HepG2 (cell line): ENCODE measurements around the gene ZNF341. TPM values are rescaled to one million over a fixed set of nuclear protein-coding genes. Genes with fewer than 3 reads are reported as not detected.

Source experiments
- AKAP8 ChIP-seq: sonication (generic); formaldehyde crosslinking; IDR thresholded peaks from 2 replicates; pipeline ENCODE4 v1.5.1; 2020; ENCODE audit warnings: mild to moderate bottlenecking, missing genetic modification reagents
- CREM ChIP-seq, 2 experiments: sonication (generic) in 1 of 2; formaldehyde crosslinking in 1 of 2; IDR thresholded peaks; 2 replicates each; pipeline versions ENCODE4 v1.4.0 to v1.6.1; 2016 to 2020; ENCODE audit warnings: antibody characterized with exemption in 1 of 2, mild to moderate bottlenecking in 1 of 2, missing genetic modification reagents in 1 of 2
- FLYWCH1 ChIP-seq: sonication (generic); formaldehyde crosslinking; IDR thresholded peaks from 2 replicates; pipeline ENCODE4 v1.8.1; 2023; ENCODE audit warnings: mild to moderate bottlenecking, missing genetic modification reagents
- GATAD2A ChIP-seq: IDR thresholded peaks from 2 replicates; pipeline ENCODE4 v1.6.1; 2016
- HDAC2 ChIP-seq: sonication (generic); formaldehyde crosslinking; IDR thresholded peaks from 2 replicates; pipeline ENCODE4 v1.4.0; 2020; ENCODE audit warnings: missing genetic modification reagents
- HINFP ChIP-seq: sonication (generic); formaldehyde crosslinking; IDR thresholded peaks from 2 replicates; pipeline ENCODE4 v1.4.0; 2020; ENCODE audit warnings: low read depth, mild to moderate bottlenecking, missing genetic modification reagents
- HNF4G ChIP-seq, 2 experiments: sonication (generic) in 1 of 2; formaldehyde crosslinking in 1 of 2; IDR thresholded peaks; 2 replicates each; pipeline versions ENCODE4 v1.4.0 to v1.6.1; 2011 to 2020; ENCODE audit warnings: borderline replicate concordance in 2 of 2, low read depth in 2 of 2, mild to moderate bottlenecking in 2 of 2, low read length in 1 of 2, missing genetic modification reagents in 1 of 2, moderate library complexity in 1 of 2
- HOXD1 ChIP-seq: sonication (generic); formaldehyde crosslinking; IDR thresholded peaks from 2 replicates; pipeline ENCODE4 v1.5.0; 2020; ENCODE audit warnings: missing genetic modification reagents
- SCMH1 ChIP-seq: sonication (generic); formaldehyde crosslinking; IDR thresholded peaks from 2 replicates; pipeline ENCODE4 v1.9.0; 2021; ENCODE audit warnings: missing genetic modification reagents, mild to moderate bottlenecking, borderline replicate concordance
- TEAD3 ChIP-seq: optimal IDR thresholded peaks from 2 replicates; pipeline ENCODE3; 2016; ENCODE audit warnings: borderline replicate concordance
- TGIF2 ChIP-seq: IDR thresholded peaks from 2 replicates; pipeline ENCODE4 v1.6.1; 2016; ENCODE audit warnings: control low read depth, missing compliant biosample characterization
- TRAFD1 ChIP-seq: sonication (generic); formaldehyde crosslinking; IDR thresholded peaks from 2 replicates; pipeline ENCODE4 v1.5.1; 2020; ENCODE audit warnings: missing genetic modification reagents, mild to moderate bottlenecking, borderline replicate concordance
- ZMYM2 ChIP-seq: sonication (generic); formaldehyde crosslinking; IDR thresholded peaks from 2 replicates; pipeline ENCODE4 v1.8.0; 2022; ENCODE audit warnings: mild to moderate bottlenecking, missing genetic modification reagents
- ZNF12 ChIP-seq: sonication (generic); formaldehyde crosslinking; IDR thresholded peaks from 2 replicates; pipeline ENCODE4 v1.5.0; 2020; ENCODE audit warnings: missing genetic modification reagents
- ZNF136 ChIP-seq: sonication (generic); formaldehyde crosslinking; IDR thresholded peaks from 2 replicates; pipeline ENCODE4 v1.8.1; 2022; ENCODE audit warnings: low read depth, mild to moderate bottlenecking, moderate library complexity, missing genetic modification reagents
- ZNF337 ChIP-seq: sonication (generic); formaldehyde crosslinking; IDR thresholded peaks from 2 replicates; pipeline ENCODE4 v1.5.1; 2020; ENCODE audit warnings: missing genetic modification reagents, low read depth, mild to moderate bottlenecking, borderline replicate concordance
- ZNF660 ChIP-seq: sonication (generic); formaldehyde crosslinking; IDR thresholded peaks from 2 replicates; pipeline ENCODE4 v1.5.1; 2020; ENCODE audit warnings: mild to moderate bottlenecking, low read depth, missing genetic modification reagents, borderline replicate concordance
- ZNF670 ChIP-seq: sonication (generic); formaldehyde crosslinking; IDR thresholded peaks from 2 replicates; pipeline ENCODE4 v1.8.0; 2022; ENCODE audit warnings: mild to moderate bottlenecking, missing genetic modification reagents, borderline replicate concordance
- ZNF678 ChIP-seq: sonication (generic); formaldehyde crosslinking; IDR thresholded peaks from 2 replicates; pipeline ENCODE4 v1.4.0; 2020; ENCODE audit warnings: mild to moderate bottlenecking, missing genetic modification reagents
- ZNF709 ChIP-seq: sonication (generic); formaldehyde crosslinking; IDR thresholded peaks from 2 replicates; pipeline ENCODE4 v1.5.0; 2020; ENCODE audit warnings: mild to moderate bottlenecking, missing genetic modification reagents
- ZNF747 ChIP-seq: sonication (generic); formaldehyde crosslinking; IDR thresholded peaks from 2 replicates; pipeline ENCODE4 v1.8.1; 2023; ENCODE audit warnings: missing genetic modification reagents, mild to moderate bottlenecking, borderline replicate concordance
- ZNF83 ChIP-seq: sonication (generic); formaldehyde crosslinking; IDR thresholded peaks from 2 replicates; pipeline ENCODE4 v1.4.0; 2020; ENCODE audit warnings: missing genetic modification reagents, mild to moderate bottlenecking, borderline replicate concordance
- polyA plus RNA-seq, 8 experiments: library from polyadenylated mRNA; depleted of rRNA in 3 of 8; stranded (reverse) in 7 of 8; unstranded in 1 of 8; fragments of >200 nt; fragmentation: Illumina TruSeq in 4 of 8; extraction: Trizol in 4 of 8; gene quantifications; 2 replicates each; pipeline versions ENCODE4 v1.2.1 to v1.2.3, GENCODE V29; 2011 to 2016; ENCODE audit warnings: low read depth in 4 of 8, missing spikeins in 1 of 8, mixed read lengths in 1 of 8; ENCODE audit not compliant: insufficient read depth in 1 of 8
- total RNA-seq, 5 experiments: library from RNA; depleted of rRNA; stranded (reverse); fragments of >200 nt; fragmentation: Illumina TruSeq; extraction: Trizol; gene quantifications; 2 replicates each; pipeline ENCODE4 v1.2.3, GENCODE V29; 2016; ENCODE audit warnings: low read depth in 1 of 5
- TF ChIP-seq, protein P1 (sequence below): sonication (generic); formaldehyde crosslinking; IDR thresholded peaks from 2 replicates; pipeline ENCODE4 v1.5.1; 2020; ENCODE audit warnings: mild to moderate bottlenecking, missing genetic modification reagents

Gene ZNF341
- total and polyA plus RNA-seq, 2 of the 13 experiments (the other 11 are each of a cell fraction or from before 2014, with no cell fraction given), result 1.1 to 2.2 TPM

DNA sequence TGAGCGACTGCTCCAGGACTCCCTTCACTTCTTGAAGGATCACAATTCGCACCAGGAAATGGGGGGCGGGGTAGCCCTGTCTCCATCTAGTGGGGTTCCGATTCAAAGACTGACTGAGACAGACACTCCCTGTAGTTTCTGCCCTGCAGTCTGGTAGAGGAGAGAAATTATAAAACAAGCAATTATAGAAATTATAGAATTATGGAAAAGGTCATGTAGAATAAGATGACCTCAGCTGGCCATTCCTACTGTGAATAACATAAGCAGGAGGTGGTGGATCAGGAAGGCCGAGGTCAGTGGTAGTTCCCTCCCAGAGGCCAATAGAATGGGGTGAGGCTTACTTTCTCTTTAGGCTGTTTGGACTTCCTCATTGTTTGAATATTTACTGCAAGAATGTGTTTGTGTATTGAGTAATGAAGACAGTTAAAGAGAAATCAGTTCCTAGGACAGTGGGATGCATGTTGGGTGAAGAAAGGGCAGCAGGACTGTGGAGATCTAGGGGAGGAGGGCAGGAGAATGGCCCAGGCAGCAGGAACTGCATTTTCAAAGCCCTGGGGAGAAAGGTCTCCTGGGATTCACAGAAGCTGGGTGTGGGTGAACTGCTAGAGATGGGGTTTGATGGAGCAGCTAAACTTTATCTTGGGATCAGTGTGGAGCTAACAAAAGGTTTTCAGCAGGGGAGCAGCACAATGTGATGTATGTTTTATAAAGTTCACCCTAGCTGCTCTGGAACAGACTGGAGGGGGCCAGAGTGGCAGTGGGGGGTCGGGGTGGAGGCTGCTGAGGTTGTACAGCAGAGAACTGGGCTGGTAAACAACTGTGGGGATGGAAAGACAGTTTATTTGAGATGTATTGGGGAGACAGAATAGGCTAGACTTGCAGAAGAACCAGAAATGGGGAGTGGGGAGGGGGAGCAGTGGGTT, 2.1 kb downstream of the ZNF341 start (continued):
- TF ChIP-seq HINFP (CRISPR knock-in tag), result no peak
- peak; percentile 92 for TF ChIP-seq GATAD2A (CRISPR knock-in tag)
- 0 out of 2 replicates have a peak, but pooled peaks have one; percentile 38 for TF ChIP-seq FLYWCH1 (CRISPR knock-in tag)
- TF ChIP-seq ZNF709 (CRISPR knock-in tag), result no peak; the same call in 1 of the 2 replicates
- no peak for TF ChIP-seq TRAFD1
- no peak for TF ChIP-seq AKAP8 (CRISPR knock-in tag)
- no peak for TF ChIP-seq ZNF12
- TF ChIP-seq HNF4G (IDR thresholded peaks at IDR 0.05; ENCODE audit: borderline replicate concordance, low read depth, low read length), result peak; percentile 49; the same call in 1 of the 2 replicates
- no peak for TF ChIP-seq HNF4G (CRISPR knock-in tag; IDR thresholded peaks at IDR 0.05; ENCODE audit: borderline replicate concordance, low read depth)
- TF ChIP-seq ZNF337 (CRISPR knock-in tag), result no peak
- no peak for TF ChIP-seq TGIF2 (CRISPR knock-in tag)
- peak; percentile 99 for TF ChIP-seq TEAD3
- TF ChIP-seq ZNF660 (CRISPR knock-in tag), result no peak
- peak; percentile 62; the same call in 1 of the 2 replicates for TF ChIP-seq ZNF670
- TF ChIP-seq ZNF83 (CRISPR knock-in tag), result no peak
- TF ChIP-seq ZNF747, result peak; percentile 57; the same call in 1 of the 2 replicates
- TF ChIP-seq, protein P1, sequence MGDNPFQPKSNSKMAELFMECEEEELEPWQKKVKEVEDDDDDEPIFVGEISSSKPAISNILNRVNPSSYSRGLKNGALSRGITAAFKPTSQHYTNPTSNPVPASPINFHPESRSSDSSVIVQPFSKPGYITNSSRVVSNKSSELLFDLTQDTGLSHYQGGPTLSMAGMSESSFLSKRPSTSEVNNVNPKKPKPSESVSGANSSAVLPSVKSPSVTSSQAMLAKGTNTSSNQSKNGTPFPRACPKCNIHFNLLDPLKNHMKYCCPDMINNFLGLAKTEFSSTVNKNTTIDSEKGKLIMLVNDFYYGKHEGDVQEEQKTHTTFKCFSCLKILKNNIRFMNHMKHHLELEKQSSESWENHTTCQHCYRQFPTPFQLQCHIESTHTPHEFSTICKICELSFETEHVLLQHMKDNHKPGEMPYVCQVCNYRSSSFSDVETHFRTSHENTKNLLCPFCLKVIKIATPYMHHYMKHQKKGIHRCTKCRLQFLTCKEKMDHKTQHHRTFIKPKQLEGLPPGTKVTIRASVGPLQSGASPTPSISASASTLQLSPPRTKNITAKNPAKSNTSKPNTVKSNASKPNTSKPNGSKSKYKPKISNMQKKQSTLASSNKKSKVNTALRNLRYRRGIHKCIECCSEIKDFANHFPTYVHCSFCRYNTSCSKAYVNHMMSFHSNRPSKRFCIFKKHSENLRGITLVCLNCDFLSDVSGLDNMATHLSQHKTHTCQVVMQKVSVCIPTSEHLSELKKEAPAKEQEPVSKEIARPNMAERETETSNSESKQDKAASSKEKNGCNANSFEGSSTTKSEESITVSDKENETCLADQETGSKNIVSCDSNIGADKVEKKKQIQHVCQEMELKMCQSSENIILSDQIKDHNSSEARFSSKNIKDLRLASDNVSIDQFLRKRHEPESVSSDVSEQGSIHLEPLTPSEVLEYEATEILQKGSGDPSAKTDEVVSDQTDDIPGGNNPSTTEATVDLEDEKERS (CRISPR knock-in tag), result peak; percentile 74; the same call in 1 of the 2 replicates
- TF ChIP-seq ZMYM2 (CRISPR knock-in tag), result peak; percentile 70; the same call in 1 of the 2 replicates
- TF ChIP-seq CREM (IDR thresholded peaks at IDR 0.05), result peak; percentile 26
- no peak for TF ChIP-seq CREM (CRISPR knock-in tag; IDR thresholded peaks at IDR 0.05)
- TF ChIP-seq ZNF678, result no peak
- TF ChIP-seq SCMH1, result no peak
- TF ChIP-seq HOXD1 (CRISPR knock-in tag), result no peak
- TF ChIP-seq ZNF136, result no peak
- TF ChIP-seq HDAC2 (CRISPR knock-in tag), result peak; percentile 58; the same call in 1 of the 2 replicates
